IPS DF 19.7 (cell line): ENCODE measurements around the gene TPST1.

ENCODE experiments used
- DNase-seq: peaks from one replicate; pipeline ENCODE4 v3.0.0-alpha.2; 2013; ENCODE audit warnings: low read depth, low spot score

Gene TPST1

DNA sequence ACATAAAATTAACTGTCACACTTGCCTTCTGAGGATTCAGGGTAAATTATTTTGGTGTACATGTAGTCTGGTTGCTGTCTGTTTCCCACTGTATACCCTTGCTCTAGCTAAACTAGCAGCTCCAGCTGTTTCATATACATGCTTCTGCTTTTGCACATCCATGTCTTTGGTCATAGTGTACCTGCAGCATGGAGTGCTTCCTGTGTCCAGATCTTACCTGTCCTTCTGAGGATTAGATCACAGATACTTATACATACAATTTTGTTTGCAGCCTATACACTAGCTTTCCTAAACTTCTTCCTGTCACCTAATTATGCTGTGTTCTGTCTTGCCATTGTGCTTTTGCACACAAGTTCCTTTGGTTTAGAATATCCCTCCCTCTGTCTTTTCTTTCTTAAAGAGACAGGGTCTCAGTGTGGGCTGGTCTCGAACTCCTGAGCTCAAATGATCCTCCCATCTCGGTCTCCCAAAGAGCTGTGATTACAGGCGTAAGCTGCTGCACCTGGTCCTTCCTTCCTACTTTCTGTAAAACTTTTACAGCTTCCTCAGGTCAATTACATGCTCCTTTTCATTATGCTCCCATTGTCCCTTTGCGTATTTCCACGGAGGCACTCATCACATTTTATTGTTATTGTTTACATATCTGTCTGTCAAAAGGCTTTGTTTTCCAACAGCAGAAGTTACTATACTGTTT is 33.8 kb downstream of the TPST1 start:
- no peak for DNase-seq

- DNase-seq, result no peak
Observed at GRCh38 chr7:66239467-66239856, 34.3 kb downstream of the TPST1 start.

DNA sequence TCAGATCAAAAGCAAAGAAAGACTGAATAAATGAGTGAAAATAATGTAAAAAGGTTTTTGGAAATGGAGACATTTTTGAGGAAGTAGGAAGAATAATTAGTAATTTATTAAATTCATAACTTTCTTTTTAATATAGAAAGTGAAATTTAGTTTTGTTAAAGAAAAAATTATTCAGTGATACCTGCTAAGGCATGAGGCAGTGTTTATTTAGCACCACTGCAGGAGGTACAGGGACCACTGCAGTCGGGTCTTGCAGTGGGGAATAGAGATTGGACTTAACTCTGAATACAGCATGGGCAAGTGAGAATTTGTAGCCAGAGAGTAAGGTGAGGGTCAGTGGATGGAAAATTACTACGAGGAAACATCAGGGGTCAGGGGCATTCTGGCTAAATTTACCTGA is 39.9 kb downstream of the TPST1 start:
- no peak for DNase-seq

GRCh38 chr7:66246554-66247171 is 41.5 kb downstream of the TPST1 start:
- DNase-seq, result no peak

DNA sequence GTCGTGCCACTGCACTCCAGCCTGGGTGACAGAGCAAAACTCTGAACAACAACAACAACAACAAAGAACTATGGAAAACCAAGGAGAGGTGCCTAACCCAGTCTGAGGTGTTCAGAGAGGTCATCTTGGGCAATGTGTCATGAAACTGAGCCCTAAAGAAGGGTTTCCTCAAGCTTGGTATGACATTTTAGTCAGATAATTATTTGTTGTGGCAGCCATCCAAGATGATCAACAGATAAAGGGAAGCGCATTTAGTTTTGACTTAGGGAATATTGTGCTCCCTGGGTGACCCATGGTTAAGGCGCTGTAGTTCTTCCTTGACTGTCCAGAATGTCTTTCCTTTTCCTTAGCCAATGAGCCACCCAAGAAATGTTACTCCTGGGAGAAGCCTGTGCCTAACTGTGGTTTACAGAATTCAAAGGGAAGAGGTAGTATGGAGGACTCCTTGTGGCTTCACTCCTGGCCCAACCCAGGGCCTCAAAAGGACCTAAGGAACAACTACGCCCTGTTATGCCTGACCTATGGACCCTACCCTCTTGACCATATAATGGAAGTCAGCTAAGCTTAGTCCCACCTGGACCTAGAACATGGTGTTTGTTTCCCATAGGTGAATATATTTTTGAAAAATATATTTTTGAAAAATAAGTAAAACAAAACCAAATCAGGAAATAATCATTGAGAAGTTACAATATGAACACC is 42.4 kb downstream of the TPST1 start:
- DNase-seq, result no peak

DNA sequence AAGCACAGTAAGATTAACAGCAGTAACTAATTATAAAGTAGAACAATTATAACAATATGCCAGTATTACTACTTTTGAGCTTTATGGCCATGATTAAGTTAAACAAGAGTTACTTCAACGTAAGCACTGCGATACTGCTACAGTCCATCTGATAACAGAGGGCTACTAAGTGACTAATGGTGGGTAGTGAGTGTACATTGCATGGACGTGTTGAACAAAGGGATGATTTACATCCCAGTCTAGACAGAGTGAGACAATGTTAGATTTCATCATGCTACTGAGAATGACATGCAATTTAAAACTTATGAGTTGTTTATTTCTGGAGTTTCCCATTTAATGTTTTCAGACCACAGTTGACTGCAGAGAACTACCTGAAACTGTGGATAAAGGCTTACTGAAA is 45.6 kb downstream of the TPST1 start:
- no peak for DNase-seq

- DNase-seq, result no peak
Observed at GRCh38 chr7:66255534-66256100, 50.5 kb downstream of the TPST1 start.

DNA sequence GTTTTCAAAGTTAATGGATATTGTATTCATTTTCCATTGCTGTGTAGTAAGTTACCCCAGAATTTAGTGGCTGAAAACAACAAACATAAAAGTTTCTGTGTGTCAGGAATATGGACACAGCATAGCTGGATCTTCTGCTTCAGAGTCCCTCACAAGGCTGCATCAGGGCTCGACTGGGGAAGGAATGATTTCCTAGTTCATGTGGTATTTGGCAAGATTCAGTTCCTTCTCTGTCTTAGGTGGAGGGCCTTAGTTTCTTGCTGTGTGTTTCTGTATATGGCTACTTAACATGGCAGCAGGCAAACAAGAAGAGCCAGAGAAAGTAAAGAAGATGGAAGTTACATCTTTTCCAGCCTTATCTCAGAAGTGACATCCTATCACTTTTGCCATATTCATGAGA is 51.1 kb downstream of the TPST1 start:
- DNase-seq, result no peak

GRCh38 chr7:66257481-66257880 is 52.3 kb downstream of the TPST1 start:
- DNase-seq, result no peak

- no peak for DNase-seq
Observed at GRCh38 chr7:66258409-66258808, 53.3 kb downstream of the TPST1 start.

DNA sequence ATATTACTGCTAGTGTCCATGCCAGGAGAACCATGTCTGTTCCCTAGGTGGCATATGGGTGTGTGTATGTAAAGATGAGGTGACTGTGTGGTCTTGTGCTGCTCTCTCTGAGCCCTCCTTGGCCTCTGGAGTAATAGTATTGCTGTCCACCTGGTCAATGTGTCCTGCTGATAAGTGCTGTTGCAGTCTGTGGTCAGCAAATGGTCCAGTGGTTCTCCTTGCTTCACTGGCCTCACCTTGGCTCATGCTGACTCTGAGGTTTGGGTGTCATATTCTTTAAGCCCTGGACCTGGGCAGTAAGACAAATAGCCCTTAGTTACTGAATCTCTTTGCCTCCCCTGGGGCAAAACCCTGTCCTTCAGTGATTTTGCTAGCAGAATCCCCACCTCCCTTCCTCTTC is 56.8 kb downstream of the TPST1 start:
- no peak for DNase-seq

GRCh38 chr7:66263936-66264335 is 58.8 kb downstream of the TPST1 start:
- no peak for DNase-seq

DNA sequence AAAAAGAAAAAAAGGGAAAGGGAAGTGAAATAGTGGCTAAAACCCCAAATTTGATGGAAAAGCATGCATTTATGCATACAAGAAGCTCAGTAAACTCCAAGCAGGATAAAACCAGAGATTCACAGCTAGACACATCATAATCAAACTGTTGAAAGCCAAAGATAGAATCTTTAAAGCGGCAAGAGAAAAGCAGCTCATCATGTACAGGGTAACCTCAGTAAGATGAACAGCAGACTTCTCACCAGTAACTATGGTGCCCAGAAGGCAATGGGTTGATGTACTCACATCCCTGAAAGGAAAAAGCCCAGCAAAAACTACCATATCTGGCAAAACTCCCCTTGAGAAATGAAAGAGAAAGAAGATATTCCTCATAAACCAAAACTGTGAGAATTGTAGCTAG is 60.4 kb downstream of the TPST1 start:
- DNase-seq, result no peak

GRCh38 chr7:66267249-66267648 is 62.1 kb downstream of the TPST1 start:
- DNase-seq, result no peak

- DNase-seq, result no peak
Observed at GRCh38 chr7:66269978-66270377, 64.8 kb downstream of the TPST1 start.

DNA sequence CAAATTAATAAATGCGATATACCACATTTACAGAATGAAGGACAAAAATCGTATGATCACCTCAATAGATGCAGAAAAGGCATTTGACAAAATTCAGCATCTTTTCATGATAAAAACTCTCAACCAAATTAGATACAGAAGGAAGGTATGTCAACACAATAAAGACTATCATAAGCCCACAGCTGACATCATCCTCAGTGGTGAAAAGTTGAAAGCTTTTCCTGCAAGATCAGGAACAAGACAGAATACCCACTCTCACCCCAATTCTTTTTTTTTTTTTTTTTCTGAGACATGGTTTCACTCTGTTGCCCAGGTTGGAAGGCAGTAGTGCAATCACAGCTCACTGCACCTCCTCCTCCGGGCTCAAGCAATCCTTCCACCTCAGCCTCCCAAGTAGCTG is 67.2 kb downstream of the TPST1 start:
- DNase-seq, result no peak

- DNase-seq, result no peak
Observed at GRCh38 chr7:66276363-66276762, 71.2 kb downstream of the TPST1 start.

GRCh38 chr7:66277492-66277891 is 72.4 kb downstream of the TPST1 start:
- DNase-seq, result no peak

GRCh38 chr7:66279912-66280311 is 74.8 kb downstream of the TPST1 start:
- DNase-seq, result no peak

- DNase-seq, result no peak
Observed at GRCh38 chr7:66281678-66282590, 76.8 kb downstream of the TPST1 start.

- DNase-seq, result no peak
Observed at GRCh38 chr7:66282591-66282935, 77.4 kb downstream of the TPST1 start.
